ENCODE data around the gene CLCN6. TPM values are rescaled to one million over a fixed set of nuclear protein-coding genes. Genes with fewer than 3 reads are reported as not detected.

CLCN6 gene
- total RNA-seq, 2 donors from 2014 or later, result 15.0 to 31.0 TPM

GRCh38 chr1:11851180-11851579 is 45.2 kb downstream of the CLCN6 start:
- H3K36me3 Mint-ChIP-seq, result no peaks in the 10 kb centered on the region
- peaks cover 5 to 7% of the 10 kb centered on the region in 2 donors for H3K27me3 Mint-ChIP-seq
- no peaks in the 10 kb centered on the region for H3K9me3 Mint-ChIP-seq
- H3K27ac Mint-ChIP-seq, result no peak overlapping the region
- DNase-seq (ENCODE audit: low spot score), result no peak
- H3K4me3 Mint-ChIP-seq, result no peak overlapping the region
- no peaks in the 10 kb centered on the region for H3K4me1 Mint-ChIP-seq (ENCODE audit: low read depth in 2 of 2)
- no peak for ATAC-seq

DNA sequence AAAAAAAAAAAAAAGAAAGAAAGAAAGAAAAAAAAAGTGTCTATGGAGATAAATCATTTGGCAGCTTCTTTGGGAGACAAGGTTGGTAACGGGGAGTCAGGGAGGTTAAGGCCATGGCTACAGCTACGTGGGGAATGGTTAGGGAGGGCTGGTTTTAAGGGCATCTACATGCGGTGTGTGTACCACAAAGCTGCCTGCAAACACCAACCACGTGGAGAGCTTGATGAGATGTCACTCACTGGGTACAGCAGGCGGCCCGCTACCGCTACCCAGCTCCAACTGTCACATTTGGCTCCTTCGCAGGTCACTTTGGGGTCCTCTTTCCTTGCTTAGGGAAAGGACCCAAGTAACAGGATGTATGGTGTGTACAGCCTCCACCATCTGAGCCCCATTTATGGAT is 48.5 kb downstream of the CLCN6 start:
- DNase-seq (ENCODE audit: low spot score) (no peak), ATAC-seq (no peak)
- Mint-ChIP-seq H3K4me3 (no peak overlapping the region), H3K4me1 (ENCODE audit: low read depth in 2 of 2) (no peaks in the 10 kb centered on the region), H3K36me3 (no peaks in the 10 kb centered on the region), H3K27me3 (peaks cover 9 to 18% of the 10 kb centered on the region in 2 donors), H3K9me3 (no peaks in the 10 kb centered on the region), H3K27ac (no peak overlapping the region)

DNA sequence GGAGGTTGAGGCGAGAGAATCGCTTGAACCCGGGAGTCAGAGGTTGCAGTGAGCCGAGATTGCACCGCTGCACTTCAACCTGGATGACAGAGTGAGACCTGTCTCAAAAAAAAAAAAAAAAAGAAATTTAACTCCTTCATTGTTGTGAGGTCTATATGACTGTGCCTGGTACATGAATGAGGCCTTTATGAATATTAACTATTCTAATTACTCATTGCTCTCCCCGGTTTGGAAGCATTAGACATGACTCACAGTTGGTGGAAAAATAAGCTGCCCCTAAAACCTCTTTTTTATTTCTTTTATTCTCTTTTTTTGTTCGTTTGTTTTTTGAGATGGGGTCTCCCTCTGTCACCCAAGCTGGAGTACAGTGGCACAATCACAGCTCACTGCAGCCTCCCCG is 49.4 kb downstream of the CLCN6 start:
- DNase-seq (ENCODE audit: low spot score), result no peak
- peak in 1 of 2 donors; percentile 57 for ATAC-seq
- H3K27me3 Mint-ChIP-seq, result peaks cover 17 to 27% of the 10 kb centered on the region in 2 donors
- H3K36me3 Mint-ChIP-seq, result no peaks in the 10 kb centered on the region
- no peaks in the 10 kb centered on the region for H3K4me1 Mint-ChIP-seq (ENCODE audit: low read depth in 2 of 2)
- no peak overlapping the region for H3K4me3 Mint-ChIP-seq
- H3K9me3 Mint-ChIP-seq, result no peaks in the 10 kb centered on the region
- H3K27ac Mint-ChIP-seq, result no peak overlapping the region

GRCh38 chr1:11856698-11857097 is 50.7 kb downstream of the CLCN6 start:
- Mint-ChIP-seq H3K27ac (no peak overlapping the region), H3K4me1 (ENCODE audit: low read depth in 2 of 2) (no peaks in the 10 kb centered on the region), H3K4me3 (no peak overlapping the region), H3K36me3 (no peaks in the 10 kb centered on the region), H3K27me3 (peaks cover 25 to 33% of the 10 kb centered on the region in 2 donors), H3K9me3 (no peaks in the 10 kb centered on the region)
- no peak for ATAC-seq
- DNase-seq (ENCODE audit: low spot score), result no peak

- no peaks in the 10 kb centered on the region for H3K9me3 Mint-ChIP-seq
- no peaks in the 10 kb centered on the region for H3K36me3 Mint-ChIP-seq
- no peak overlapping the region for H3K4me3 Mint-ChIP-seq
- DNase-seq (ENCODE audit: low spot score), result no peak
- H3K27me3 Mint-ChIP-seq, result peaks cover 27 to 37% of the 10 kb centered on the region in 2 donors
- no peak overlapping the region for H3K27ac Mint-ChIP-seq
- ATAC-seq, result no peak
- H3K4me1 Mint-ChIP-seq (ENCODE audit: low read depth in 2 of 2), result no peaks in the 10 kb centered on the region
These were observed 51.3 kb downstream of the CLCN6 start for GRCh38 chr1:11857164-11857851.

GRCh38 chr1:11858158-11858557 is 52.2 kb downstream of the CLCN6 start:
- DNase-seq (ENCODE audit: low spot score) (no peak), ATAC-seq (no peak)
- no peaks in the 10 kb centered on the region for H3K36me3 Mint-ChIP-seq
- H3K9me3 Mint-ChIP-seq, result no peaks in the 10 kb centered on the region
- no peaks in the 10 kb centered on the region for H3K4me1 Mint-ChIP-seq (ENCODE audit: low read depth in 2 of 2)
- H3K27me3 Mint-ChIP-seq, result peaks cover 32 to 43% of the 10 kb centered on the region in 2 donors
- H3K27ac Mint-ChIP-seq, result no peak overlapping the region
- no peak overlapping the region for H3K4me3 Mint-ChIP-seq

GRCh38 chr1:11858613-11858967 is 52.6 kb downstream of the CLCN6 start, which contains the start of gene NPPB:
Gene NPPB, minus strand, starts transcription at chr1:11858945. Its CDS starts 112 bp downstream, at chr1:11858833.
- ATAC-seq (no peak), DNase-seq (ENCODE audit: low spot score) (no peak)
- no peaks in the 10 kb centered on the region for H3K9me3 Mint-ChIP-seq
- H3K27me3 Mint-ChIP-seq, result peaks cover 32 to 43% of the 10 kb centered on the region in 2 donors
- no peaks in the 10 kb centered on the region for H3K4me1 Mint-ChIP-seq (ENCODE audit: low read depth in 2 of 2)
- H3K36me3 Mint-ChIP-seq, result no peaks in the 10 kb centered on the region
- H3K27ac Mint-ChIP-seq, result no peak within 1 kb of the TSS
- H3K4me3 Mint-ChIP-seq, result no peak within 1 kb of the TSS

GRCh38 chr1:11858968-11859871 is 53.2 kb downstream of the CLCN6 start:
- no peak overlapping the region for H3K27ac Mint-ChIP-seq
- peak; percentile 64 for DNase-seq (ENCODE audit: low spot score)

DNA sequence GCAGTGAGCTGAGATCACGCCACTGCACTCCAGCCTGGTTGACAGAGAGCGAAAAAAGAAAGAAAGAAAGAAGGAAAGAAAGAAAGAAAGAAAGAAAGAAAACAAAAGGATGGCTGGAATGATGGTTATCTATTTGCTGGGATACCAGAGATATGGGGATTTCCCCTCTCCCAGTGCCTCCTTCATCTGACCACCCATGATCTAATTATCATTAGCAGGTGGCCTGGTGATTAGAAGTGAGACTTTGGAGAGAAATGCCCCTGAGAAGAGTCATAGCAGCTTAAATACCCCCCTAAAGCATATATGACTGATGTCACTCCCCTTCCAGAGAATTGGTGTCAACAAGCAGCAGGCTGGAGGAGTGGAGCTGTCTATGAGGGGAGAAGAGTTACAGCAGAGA is 54.1 kb downstream of the CLCN6 start:
- Mint-ChIP-seq H3K9me3 (no peaks in the 10 kb centered on the region), H3K27me3 (peaks cover 33 to 43% of the 10 kb centered on the region in 2 donors), H3K4me1 (ENCODE audit: low read depth in 2 of 2) (no peaks in the 10 kb centered on the region), H3K4me3 (no peak overlapping the region), H3K27ac (no peak overlapping the region), H3K36me3 (no peaks in the 10 kb centered on the region)
- ATAC-seq (no peak), DNase-seq (ENCODE audit: low spot score) (no peak)

More at GRCh38 chr1:11858968-11859871, 53.2 kb downstream of the CLCN6 start:
- peaks cover 32 to 43% of the 10 kb centered on the region in 2 donors for H3K27me3 Mint-ChIP-seq
- H3K4me1 Mint-ChIP-seq (ENCODE audit: low read depth in 2 of 2), result no peaks in the 10 kb centered on the region
- ATAC-seq, result peak; percentile 56 to 71
- no peak overlapping the region for H3K4me3 Mint-ChIP-seq
- H3K9me3 Mint-ChIP-seq, result no peaks in the 10 kb centered on the region
- no peaks in the 10 kb centered on the region for H3K36me3 Mint-ChIP-seq

- DNase-seq (ENCODE audit: low spot score), result no peak
- peaks cover 33 to 43% of the 10 kb centered on the region in 2 donors for H3K27me3 Mint-ChIP-seq
- H3K9me3 Mint-ChIP-seq, result no peaks in the 10 kb centered on the region
These were observed 54.6 kb downstream of the CLCN6 start for GRCh38 chr1:11860587-11860986.

DNA sequence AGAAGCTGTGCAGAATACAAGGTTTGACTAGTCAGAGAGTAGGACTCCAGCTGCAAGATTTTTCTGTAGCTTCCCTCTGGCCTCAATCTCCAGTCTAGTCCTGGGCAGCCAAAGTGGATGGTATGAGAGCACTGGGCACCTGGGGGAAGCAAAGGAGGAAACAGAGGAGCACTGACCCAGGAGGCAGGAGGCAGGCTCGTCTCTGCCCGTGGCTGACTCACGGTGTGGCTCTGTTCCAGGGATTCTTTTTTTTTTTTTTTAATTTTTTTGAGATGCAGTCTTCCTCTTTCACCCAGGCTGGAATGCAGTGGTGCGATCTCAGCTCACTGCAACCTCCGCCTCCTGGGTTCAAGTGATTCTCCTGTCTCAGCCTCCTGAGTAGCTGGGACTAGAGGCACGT is 56.9 kb downstream of the CLCN6 start:
- Mint-ChIP-seq H3K9me3 (no peaks in the 10 kb centered on the region), H3K27ac (no peak overlapping the region), H3K4me1 (ENCODE audit: low read depth in 2 of 2) (no peaks in the 10 kb centered on the region), H3K27me3 (peaks cover 30 to 35% of the 10 kb centered on the region in 2 donors), H3K4me3 (no peak overlapping the region), H3K36me3 (no peaks in the 10 kb centered on the region)
- no peak for DNase-seq (ENCODE audit: low spot score)
- no peak for ATAC-seq

More at GRCh38 chr1:11860587-11860986, 54.6 kb downstream of the CLCN6 start:
- no peak for ATAC-seq
- no peak overlapping the region for H3K27ac Mint-ChIP-seq
- H3K36me3 Mint-ChIP-seq, result no peaks in the 10 kb centered on the region
- H3K4me3 Mint-ChIP-seq, result no peak overlapping the region
- no peaks in the 10 kb centered on the region for H3K4me1 Mint-ChIP-seq (ENCODE audit: low read depth in 2 of 2)

GRCh38 chr1:11868331-11868980 is 62.5 kb downstream of the CLCN6 start:
- no peak overlapping the region for H3K27ac Mint-ChIP-seq
- no peaks in the 10 kb centered on the region for H3K36me3 Mint-ChIP-seq
- H3K4me3 Mint-ChIP-seq, result no peak overlapping the region
- peaks cover 7 to 10% of the 10 kb centered on the region in 2 donors for H3K27me3 Mint-ChIP-seq
- DNase-seq (ENCODE audit: low spot score), result no peak
- ATAC-seq, result no peak
- H3K9me3 Mint-ChIP-seq, result no peaks in the 10 kb centered on the region
- no peaks in the 10 kb centered on the region for H3K4me1 Mint-ChIP-seq (ENCODE audit: low read depth in 2 of 2)

DNA sequence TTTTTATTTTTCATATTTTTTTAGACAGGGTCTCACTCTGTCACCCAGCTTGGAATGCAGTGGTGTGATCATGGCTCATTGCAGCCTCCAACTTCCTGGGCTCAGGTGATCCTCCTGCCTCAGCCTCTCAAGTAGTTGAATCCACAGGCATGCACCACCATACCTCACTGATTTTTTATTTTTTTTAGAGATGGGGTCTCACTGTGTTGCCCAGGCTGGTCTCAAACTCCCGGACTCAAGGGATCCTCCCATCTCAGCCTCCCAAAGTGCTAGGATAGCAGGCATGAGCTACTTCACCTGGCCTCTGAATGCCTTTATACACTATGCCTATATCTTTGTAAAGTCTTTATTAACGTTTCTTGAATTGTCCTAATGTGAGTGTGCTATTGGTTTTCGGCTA is 63.1 kb downstream of the CLCN6 start:
- H3K36me3 Mint-ChIP-seq, result no peaks in the 10 kb centered on the region
- no peaks in the 10 kb centered on the region for H3K4me1 Mint-ChIP-seq (ENCODE audit: low read depth in 2 of 2)
- DNase-seq (ENCODE audit: low spot score), result no peak
- H3K9me3 Mint-ChIP-seq, result no peaks in the 10 kb centered on the region
- no peak overlapping the region for H3K27ac Mint-ChIP-seq
- ATAC-seq, result no peak
- H3K27me3 Mint-ChIP-seq, result peaks cover 7 to 10% of the 10 kb centered on the region in 2 donors
- no peak overlapping the region for H3K4me3 Mint-ChIP-seq
